CD14-positive monocyte (primary cell): ENCODE results near the gene NUP210. TPM values are rescaled to one million over a fixed set of nuclear protein-coding genes. Genes with fewer than 3 reads are reported as not detected.

Experiments used
- DNase-seq, 3 donors: peaks; one replicate each; pipeline ENCODE4 v3.0.0-alpha.2; 2011 to 2022
- H2AFZ ChIP-seq: 2 replicates; pipeline ENCODE4 v1.6.0; 2012; ENCODE audit warnings: mild to moderate bottlenecking, low read depth, low read length, inconsistent platforms; ENCODE audit not compliant: insufficient read depth, poor library complexity, severe bottlenecking
- H3K27ac ChIP-seq, 2 donors: 1 replicate in 1 of 2; 2 replicates in 1 of 2; pipeline ENCODE4 v1.5.1; 2012 to 2013; ENCODE audit warnings: low read length in 2 of 2, control low read depth in 1 of 2, inconsistent platforms in 1 of 2, low read depth in 1 of 2, mild to moderate bottlenecking in 1 of 2
- H3K27me3 ChIP-seq, 2 donors: one replicate each; pipeline versions ENCODE4 v1.6.0 to v1.6.1; 2011 to 2013; ENCODE audit warnings: low read length in 2 of 2; ENCODE audit not compliant: control insufficient read depth in 2 of 2, insufficient read depth in 2 of 2
- H3K36me3 ChIP-seq, 2 donors: replicated peaks in 1 of 2; 1 replicate in 1 of 2; 2 replicates in 1 of 2; pipeline versions ENCODE4 v1.5.1 to v1.6.1; 2012 to 2013; ENCODE audit warnings: low read length in 2 of 2, control low read depth in 1 of 2, inconsistent platforms in 1 of 2, mild to moderate bottlenecking in 1 of 2; ENCODE audit not compliant: insufficient read depth in 2 of 2, control insufficient read depth in 1 of 2
- H3K4me1 ChIP-seq, 2 donors: 1 replicate in 1 of 2; 2 replicates in 1 of 2; pipeline versions ENCODE4 v1.5.1 to v1.6.1; 2012 to 2013; ENCODE audit warnings: low read length in 2 of 2, control low read depth in 1 of 2, inconsistent platforms in 1 of 2, mild to moderate bottlenecking in 1 of 2, moderate library complexity in 1 of 2; ENCODE audit not compliant: insufficient read depth in 2 of 2, control insufficient read depth in 1 of 2
- H3K4me2 ChIP-seq: replicated peaks from 2 replicates; pipeline ENCODE3; 2012; ENCODE audit warnings: low read length, moderate library complexity, mild to moderate bottlenecking; ENCODE audit not compliant: poor library complexity, severe bottlenecking; ENCODE audit errors: extremely low read depth
- H3K4me3 ChIP-seq, 3 experiments: fragments of 200-600 bp in 1 of 3; sonication (generic) in 1 of 3; replicated peaks in 1 of 3; 1 replicate in 2 of 3; 2 replicates in 1 of 3; pipeline ENCODE4 v1.5.1; 2011 to 2013; ENCODE audit warnings: low read length in 3 of 3, mild to moderate bottlenecking in 3 of 3, control low read depth in 2 of 3, low read depth in 2 of 3, inconsistent platforms in 1 of 3, moderate library complexity in 1 of 3
- H3K79me2 ChIP-seq: 2 replicates; pipeline ENCODE4 v1.6.0; 2012; ENCODE audit warnings: mild to moderate bottlenecking, control low read depth, inconsistent platforms, low read length, moderate library complexity; ENCODE audit not compliant: insufficient read depth
- H3K9ac ChIP-seq: 2 replicates; pipeline ENCODE4 v1.6.0; 2017; ENCODE audit warnings: low read length, mild to moderate bottlenecking; ENCODE audit not compliant: insufficient read depth, poor library complexity, severe bottlenecking
- H3K9me3 ChIP-seq, 2 donors: replicated peaks in 1 of 2; 1 replicate in 1 of 2; 2 replicates in 1 of 2; pipeline versions ENCODE4 v1.5.1 to v1.6.1; 2012 to 2013; ENCODE audit warnings: low read length in 2 of 2, control low read depth in 1 of 2; ENCODE audit not compliant: control insufficient read depth in 1 of 2, insufficient read depth in 1 of 2
- H4K20me1 ChIP-seq: 2 replicates; pipeline ENCODE4 v1.6.0; 2012; ENCODE audit warnings: mild to moderate bottlenecking, low read length, control low read depth, moderate library complexity; ENCODE audit not compliant: insufficient read depth
- H3K27ac Mint-ChIP-seq, 7 donors: one replicate each; pipeline ENCODE4 v1.8.0; 2020; ENCODE audit warnings: mild to moderate bottlenecking in 7 of 7, mixed read lengths in 7 of 7, moderate library complexity in 6 of 7, inconsistent platforms in 2 of 7
- H3K27me3 Mint-ChIP-seq, 3 donors: one replicate each; pipeline ENCODE4 v1.8.0; 2021 to 2022; ENCODE audit warnings: low read depth in 3 of 3, mild to moderate bottlenecking in 3 of 3, mixed read lengths in 3 of 3, moderate library complexity in 3 of 3, inconsistent platforms in 1 of 3
- H3K36me3 Mint-ChIP-seq, 2 donors: one replicate each; pipeline ENCODE4 v1.8.0; 2020; ENCODE audit warnings: mixed read lengths in 2 of 2, inconsistent platforms in 1 of 2, mild to moderate bottlenecking in 1 of 2
- H3K4me1 Mint-ChIP-seq: one replicate; pipeline ENCODE4 v1.8.0; 2020; ENCODE audit warnings: mild to moderate bottlenecking, mixed read lengths
- H3K4me3 Mint-ChIP-seq, 2 donors: one replicate each; pipeline ENCODE4 v1.8.0; 2020; ENCODE audit warnings: mild to moderate bottlenecking in 2 of 2, mixed read lengths in 2 of 2, moderate library complexity in 1 of 2
- H3K9me3 Mint-ChIP-seq, 7 donors: one replicate each; pipeline ENCODE4 v1.8.0; 2020 to 2022; ENCODE audit warnings: mixed read lengths in 7 of 7, mild to moderate bottlenecking in 6 of 7, moderate library complexity in 6 of 7, inconsistent platforms in 2 of 7
- WGBS: methylation state at CpG from one replicate; pipeline ENCODE4 v1.1.5; 2013; ENCODE audit warnings: missing lambda C conversion rate; ENCODE audit not compliant: insufficient coverage; 5-methylcytosine and 5-hydroxymethylcytosine counted together
- intact Hi-C, 2 donors: fragments of 100-400 bp; cut with micrococcal nuclease; formaldehyde crosslinking; loops; one replicate each; pipeline versions ENCODE4 v1.15.0 to v1.15.1; 2023
- polyA plus RNA-seq, 3 donors: library from polyadenylated mRNA; depleted of rRNA in 1 of 3; unstranded in 2 of 3; stranded (reverse) in 1 of 3; fragments of 300-500 nt in 2 of 3; fragments of >200 nt in 1 of 3; fragmentation: Illumina TruSeq in 2 of 3; gene quantifications; 1 replicate in 2 of 3; 2 replicates in 1 of 3; pipeline ENCODE4 v1.2.3, GENCODE V29; 2012 to 2021
- TF ChIP-seq, protein P1 (sequence below): fragments of 200-600 bp; IDR thresholded peaks from one replicate; pipeline ENCODE4 v1.8.0; 2022; ENCODE audit warnings: antibody characterized with exemption, mild to moderate bottlenecking

Gene NUP210
- polyA plus RNA-seq, 3 donors, result 7.9 to 43.5 (median 13.0) TPM

DNA sequence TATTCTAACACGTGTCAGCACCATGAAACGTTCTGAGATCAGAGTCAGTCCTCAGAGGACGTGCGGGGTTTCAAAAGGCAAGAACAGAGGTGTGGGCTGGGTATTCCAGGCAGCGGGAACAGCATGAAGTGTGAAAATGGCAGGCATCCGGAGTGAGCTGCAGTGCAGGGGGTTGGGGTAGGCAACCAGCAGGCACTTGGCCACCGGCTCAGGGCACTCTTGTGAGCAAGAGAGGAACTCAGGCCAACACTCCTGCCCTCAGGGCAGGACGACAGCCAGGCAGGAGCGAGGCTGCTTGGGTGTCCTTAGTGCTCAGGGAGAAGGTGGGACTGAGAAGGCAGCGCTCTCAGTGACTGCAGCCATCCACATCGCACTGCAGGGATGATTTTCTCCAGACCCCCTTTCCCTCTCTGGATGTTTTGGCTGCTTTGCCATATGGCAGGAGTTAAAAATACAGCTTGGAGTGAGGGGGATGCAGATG is 151.1 kb downstream of the NUP210 start:
- H3K4me1 ChIP-seq, result no peaks in the 10 kb centered on the region
- H3K27ac ChIP-seq, result no peak overlapping the region
- no peaks in the 10 kb centered on the region for H3K79me2 ChIP-seq
- TF ChIP-seq, protein P1, sequence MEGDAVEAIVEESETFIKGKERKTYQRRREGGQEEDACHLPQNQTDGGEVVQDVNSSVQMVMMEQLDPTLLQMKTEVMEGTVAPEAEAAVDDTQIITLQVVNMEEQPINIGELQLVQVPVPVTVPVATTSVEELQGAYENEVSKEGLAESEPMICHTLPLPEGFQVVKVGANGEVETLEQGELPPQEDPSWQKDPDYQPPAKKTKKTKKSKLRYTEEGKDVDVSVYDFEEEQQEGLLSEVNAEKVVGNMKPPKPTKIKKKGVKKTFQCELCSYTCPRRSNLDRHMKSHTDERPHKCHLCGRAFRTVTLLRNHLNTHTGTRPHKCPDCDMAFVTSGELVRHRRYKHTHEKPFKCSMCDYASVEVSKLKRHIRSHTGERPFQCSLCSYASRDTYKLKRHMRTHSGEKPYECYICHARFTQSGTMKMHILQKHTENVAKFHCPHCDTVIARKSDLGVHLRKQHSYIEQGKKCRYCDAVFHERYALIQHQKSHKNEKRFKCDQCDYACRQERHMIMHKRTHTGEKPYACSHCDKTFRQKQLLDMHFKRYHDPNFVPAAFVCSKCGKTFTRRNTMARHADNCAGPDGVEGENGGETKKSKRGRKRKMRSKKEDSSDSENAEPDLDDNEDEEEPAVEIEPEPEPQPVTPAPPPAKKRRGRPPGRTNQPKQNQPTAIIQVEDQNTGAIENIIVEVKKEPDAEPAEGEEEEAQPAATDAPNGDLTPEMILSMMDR, result no peak
- intact Hi-C loops, result no loop called here
- peaks cover 11 to 18% (median 18%) of the 10 kb centered on the region in 3 donors for H3K27me3 Mint-ChIP-seq
- H2AFZ ChIP-seq, result no peak overlapping the region
- no peak overlapping the region for H3K27ac Mint-ChIP-seq
- no peaks in the 10 kb centered on the region for H3K36me3 ChIP-seq
- no peak overlapping the region for H3K4me3 ChIP-seq
- H3K27me3 ChIP-seq, result no peaks in the 10 kb centered on the region
- H3K4me2 ChIP-seq, result no peak overlapping the region
- H3K9me3 Mint-ChIP-seq, result peaks cover 2 to 13% (median 5%) of the 10 kb centered on the region in 7 donors
- 76% methylated on average over 7 of the region's 11 CpGs for WGBS
- no peaks in the 10 kb centered on the region for H3K36me3 Mint-ChIP-seq
- H3K4me3 Mint-ChIP-seq, result no peak overlapping the region
- no peak overlapping the region for H3K9ac ChIP-seq
- no peaks in the 10 kb centered on the region for H4K20me1 ChIP-seq
- no peaks in the 10 kb centered on the region for H3K4me1 Mint-ChIP-seq
- DNase-seq, result no peak
- peaks cover 0 to 15% of the 10 kb centered on the region in 2 donors for H3K9me3 ChIP-seq

DNA sequence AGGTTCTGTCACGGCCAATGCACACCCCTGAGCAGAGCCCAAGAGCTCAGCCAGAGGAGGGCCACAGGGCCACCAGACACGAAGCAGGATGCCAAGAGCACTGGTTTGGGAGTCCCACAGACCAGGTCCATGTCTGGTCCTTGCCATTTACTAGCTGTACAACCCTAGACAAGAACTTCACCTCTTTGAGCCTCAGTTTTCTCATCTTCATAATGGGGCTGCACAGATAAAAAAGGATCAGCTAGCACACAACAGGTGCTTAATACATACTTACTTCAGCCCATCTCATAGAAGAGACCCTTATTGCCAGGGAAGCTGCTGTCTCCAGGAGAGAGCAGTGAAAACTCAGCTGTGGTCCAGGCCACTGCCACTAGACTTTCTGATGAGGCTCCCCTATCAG is 152.0 kb downstream of the NUP210 start:
- Histone ChIP-seq H3K4me3 (no peak overlapping the region), H3K36me3 (no peaks in the 10 kb centered on the region), H2AFZ (no peak overlapping the region), H3K79me2 (no peaks in the 10 kb centered on the region), H3K27me3 (no peaks in the 10 kb centered on the region), H3K4me1 (no peaks in the 10 kb centered on the region), H4K20me1 (no peaks in the 10 kb centered on the region), H3K9me3 (peaks cover 0 to 15% of the 10 kb centered on the region in 2 donors), H3K4me2 (no peak overlapping the region), H3K9ac (no peak overlapping the region), H3K27ac (no peak overlapping the region)
- TF ChIP-seq, protein P1, result no peak
- H3K9me3 Mint-ChIP-seq, result peaks cover 2 to 13% (median 5%) of the 10 kb centered on the region in 7 donors
- peaks cover 11 to 16% (median 14%) of the 10 kb centered on the region in 3 donors for H3K27me3 Mint-ChIP-seq
- H3K27ac Mint-ChIP-seq, result no peak overlapping the region
- H3K4me3 Mint-ChIP-seq, result no peak overlapping the region
- no peaks in the 10 kb centered on the region for H3K36me3 Mint-ChIP-seq
- intact Hi-C loops, result no loop called here
- no peak for DNase-seq
- no peaks in the 10 kb centered on the region for H3K4me1 Mint-ChIP-seq
- 84% methylated on average over 2 of the region's 2 CpGs for WGBS
